ENCODE data around the gene TRIO. TPM values are rescaled to one million over a fixed set of nuclear protein-coding genes. Genes with fewer than 3 reads are reported as not detected.
A peak's percentile ranks its signal among the peaks of the same experiment; 100 is the strongest.

Gene TRIO
- total and polyA plus RNA-seq, 2 of the 8 experiments (the other 6 are each of a cell fraction or from before 2014, with no cell fraction given), result 35.1 to 69.1 TPM

GRCh38 chr5:14247054-14247386, 103.9 kb downstream of the TRIO start:
- no peak for FAIRE-seq
- H2BK15ac ChIP-seq (ENCODE audit: low read length), result no peak overlapping the region
- TF ChIP-seq RBBP5 (IDR thresholded peaks at IDR 0.05; ENCODE audit: borderline replicate concordance, low read depth, low read length) (no peak), CHD1 (IDR thresholded peaks at IDR 0.05; ENCODE audit: low read depth, low read length) (no peak), SIX5 (IDR thresholded peaks at IDR 0.05; ENCODE audit: low read depth, low read length) (no peak), KDM5A (IDR thresholded peaks at IDR 0.05; ENCODE audit: low read length) (no peak), TAF1 (IDR thresholded peaks at IDR 0.05; ENCODE audit: low read depth, low read length) (no peak), GABPA (IDR thresholded peaks at IDR 0.05; ENCODE audit: borderline replicate concordance, insufficient read depth, low read length) (no peak), CREB1 (IDR thresholded peaks at IDR 0.05) (no peak), CTCF (IDR thresholded peaks at IDR 0.05; ENCODE audit: control extremely low read depth in 1 of 3, insufficient read depth in 1 of 3, low read depth in 1 of 3, low read length in 3 of 3) (peak in 2 of 3 experiments; percentile 11 to 12; a peak in 1 of 4 replicates), MAFK (IDR thresholded peaks at IDR 0.05; ENCODE audit: low read depth, low read length) (no peak), YY1 (IDR thresholded peaks at IDR 0.05; ENCODE audit: low read depth, low read length) (no peak), SP4 (IDR thresholded peaks at IDR 0.05; ENCODE audit: low read length) (no peak), RAD21 (IDR thresholded peaks at IDR 0.05 in 1 of 2, conservative IDR thresholded peaks at IDR 0.05 in 1 of 2; ENCODE audit: low read depth in 2 of 2, low read length in 2 of 2) (peak in 1 of 2 experiments; percentile 37; a peak in 2 of 4 replicates)

More at GRCh38 chr5:14247054-14247386, 103.9 kb downstream of the TRIO start:
- H3K4me1 ChIP-seq (replicated peaks in 1 of 4; ENCODE audit: control insufficient read depth in 3 of 4, insufficient read depth in 4 of 4, low read length in 3 of 4), result peaks cover 8 to 25% (median 23%) of the 10 kb centered on the region in 4 experiments; a peak in 6 of 7 replicates
- H2AFZ ChIP-seq (ENCODE audit: low read length), result no peak overlapping the region
- H3K23me2 ChIP-seq (ENCODE audit: low read depth, low read length), result no peaks in the 10 kb centered on the region
- DNase-seq (ENCODE audit: low read depth in 1 of 2, low spot score in 2 of 2), result no peak
- peak overlapping the region; percentile 64; the same call in 1 of the 2 replicates for H2BK12ac ChIP-seq (ENCODE audit: low read depth, low read length)
- no peak overlapping the region for H4K8ac ChIP-seq (ENCODE audit: extremely low read depth, insufficient read depth, low read length)
- H3K4me3 ChIP-seq (ENCODE audit: extremely low read depth in 1 of 4, insufficient read depth in 2 of 4, low read depth in 3 of 4, low read length in 4 of 4), result no peak overlapping the region
- no peak overlapping the region for H2AK5ac ChIP-seq (ENCODE audit: low read depth, low read length)
- no peaks in the 10 kb centered on the region for H3K36me3 ChIP-seq (ENCODE audit: control insufficient read depth in 2 of 4, insufficient read depth in 4 of 4, low read length in 3 of 4)
- no peaks in the 10 kb centered on the region for H3K27me3 ChIP-seq (replicated peaks in 1 of 4; ENCODE audit: control insufficient read depth in 3 of 4, extremely low read depth in 1 of 4, insufficient read depth in 3 of 4, low read length in 3 of 4)
- H4K20me1 ChIP-seq (replicated peaks in 1 of 2; ENCODE audit: control insufficient read depth in 1 of 2, insufficient read depth in 2 of 2, low read length in 2 of 2), result peaks cover 10 to 21% of the 10 kb centered on the region in 2 experiments
- no peak overlapping the region for H2BK5ac ChIP-seq (ENCODE audit: low read depth, low read length)
- H3K4ac ChIP-seq (replicated peaks; ENCODE audit: insufficient read length, low read depth, low read length), result no peak overlapping the region
- H3K9me3 ChIP-seq (ENCODE audit: insufficient read depth in 2 of 2, low read depth in 1 of 2, low read length in 1 of 2), result no peaks in the 10 kb centered on the region
- no peak overlapping the region for H3K14ac ChIP-seq (ENCODE audit: insufficient read length)
- 0 out of 2 replicates have a peak overlapping the region, but pooled peaks have one; percentile 63 for H2BK20ac ChIP-seq (ENCODE audit: low read length)
- H3K9ac ChIP-seq (replicated peaks in 1 of 4; ENCODE audit: extremely low read depth in 1 of 4, low read depth in 3 of 4, low read length in 3 of 4), result no peak overlapping the region
- H3K18ac ChIP-seq (ENCODE audit: extremely low read depth, low read length), result no peak overlapping the region
- H3K27ac ChIP-seq (ENCODE audit: low read depth, low read length), result no peak overlapping the region
- H3K56ac ChIP-seq (replicated peaks; ENCODE audit: insufficient read length, low read depth, low read length), result no peak overlapping the region
- H3K4me2 ChIP-seq (ENCODE audit: insufficient read depth in 1 of 2, low read depth in 2 of 2, low read length in 2 of 2), result no peak overlapping the region
- H3K79me2 ChIP-seq (ENCODE audit: control insufficient read depth in 1 of 2, insufficient read depth in 2 of 2, low read length in 2 of 2), result peaks cover 10 to 98% of the 10 kb centered on the region in 2 experiments
- no peak overlapping the region for H2BK120ac ChIP-seq (replicated peaks; ENCODE audit: low read depth, low read length)
- H3K23ac ChIP-seq (ENCODE audit: insufficient read length), result no peak overlapping the region
- peaks cover 11% of the 10 kb centered on the region for H3K79me1 ChIP-seq (ENCODE audit: low read depth, low read length)
- H4K91ac ChIP-seq (replicated peaks; ENCODE audit: insufficient read length, low read length), result no peak overlapping the region
- no peak overlapping the region for H4K5ac ChIP-seq (ENCODE audit: insufficient read length, low read depth, low read length)
- ChIA-PET POLR2A (ENCODE audit: partially characterized antibody) (no interaction called here), CTCF (ENCODE audit: partially characterized antibody) (interaction anchor here (0.6 to 2.0 kb wide), 6 partner anchors 13 to 129 kb away, joined by 3 to 6 read pairs (median 3); no protein-coding TSS in a partner anchor)
- 59% methylated on average over 3 of the region's 4 CpGs; no CpG with 5 or more reads in 1 of the 2 experiments for WGBS, 2 experiments (ENCODE audit: extremely low coverage in 1 of 2, insufficient coverage in 1 of 2, insufficient read length in 1 of 2, insufficient replicate concordance in 2 of 2, low coverage in 1 of 2, low lambda C conversion rate in 2 of 2, missing lambda C conversion rate in 1 of 2)
